Stimulated activated CD8-positive, alpha-beta memory T cell treated with anti-CD3 and anti-CD28 coated beads, Interleukin-12 subunit alpha, Interleukin-12 subunit beta, amount 100 ng/mL, for 24 hours (primary cell): ENCODE results near the gene COA3.
"Not testable (repeated sequence)": the region's sequence is repeated elsewhere in the genome, so short reads cannot be mapped to it uniquely, and the experiment has no call there.

Experiments used
- DNase-seq: peaks from one replicate; pipeline ENCODE4 v3.0.0-alpha.2; 2020; ENCODE audit errors: extremely low read depth

Gene COA3

GRCh38 chr17:42781639-42782165, 16.8 kb downstream of the COA3 start:
- no peak for DNase-seq

- no peak for DNase-seq
Observed at GRCh38 chr17:42780851-42781638, 17.5 kb downstream of the COA3 start.

GRCh38 chr17:42779936-42780850, 18.3 kb downstream of the COA3 start, which contains the start of gene WNK4:
TSS of gene WNK4 (plus strand) at chr17:42780610. CDS start at chr17:42780699, 89 bp downstream.
- no peak for DNase-seq

GRCh38 chr17:42779304-42779935, 19.1 kb downstream of the COA3 start:
- no peak for DNase-seq

- no peak for DNase-seq
Observed at GRCh38 chr17:42778570-42778969, 19.9 kb downstream of the COA3 start.

GRCh38 chr17:42775534-42776098, 22.9 kb downstream of the COA3 start:
- DNase-seq = no peak

- no peak for DNase-seq
Observed at GRCh38 chr17:42774066-42774745, 24.3 kb downstream of the COA3 start.

- DNase-seq = peak; percentile 39
Observed at GRCh38 chr17:42773290-42774035, 25.0 kb downstream of the COA3 start, which contains the start of gene VPS25. TSS of gene VPS25 (plus strand) at chr17:42773449. CDS start at chr17:42773476, 27 bp downstream.

GRCh38 chr17:42772945-42773289, 25.6 kb downstream of the COA3 start:
- DNase-seq = no peak

GRCh38 chr17:42769964-42770363, 28.5 kb downstream of the COA3 start:
- not testable (repeated sequence) for DNase-seq

- not testable (repeated sequence) for DNase-seq
Observed at GRCh38 chr17:42768006-42768405, 30.5 kb downstream of the COA3 start.

- no peak for DNase-seq
Observed at GRCh38 chr17:42767512-42767911, 31.0 kb downstream of the COA3 start.

GRCh38 chr17:42766124-42766523, 32.4 kb downstream of the COA3 start:
- no peak for DNase-seq

- no peak for DNase-seq
Observed at GRCh38 chr17:42761638-42762037, 36.9 kb downstream of the COA3 start.

- DNase-seq = no peak
Observed at GRCh38 chr17:42760652-42761581, 37.6 kb downstream of the COA3 start, which contains the start of gene RAMP2. TSS of gene RAMP2 (plus strand) at chr17:42761227. CDS start at chr17:42761262, 35 bp downstream.

- DNase-seq = no peak
Observed at GRCh38 chr17:42759982-42760651, 38.4 kb downstream of the COA3 start.

GRCh38 chr17:42754782-42755181, 43.7 kb downstream of the COA3 start:
- DNase-seq = no peak

GRCh38 chr17:42751628-42752027, 46.9 kb downstream of the COA3 start:
- no peak for DNase-seq
